ENCODE results near the gene FAT1. TPM values are rescaled to one million over a fixed set of nuclear protein-coding genes. Genes with fewer than 3 reads are reported as not detected.
"Not testable (repeated sequence)": the region's sequence is repeated elsewhere in the genome, so short reads cannot be mapped to it uniquely, and the experiment has no call there.

The FAT1 gene
- total RNA-seq, 2 donors from 2014 or later, result 75.5 to 85.9 TPM

DNA sequence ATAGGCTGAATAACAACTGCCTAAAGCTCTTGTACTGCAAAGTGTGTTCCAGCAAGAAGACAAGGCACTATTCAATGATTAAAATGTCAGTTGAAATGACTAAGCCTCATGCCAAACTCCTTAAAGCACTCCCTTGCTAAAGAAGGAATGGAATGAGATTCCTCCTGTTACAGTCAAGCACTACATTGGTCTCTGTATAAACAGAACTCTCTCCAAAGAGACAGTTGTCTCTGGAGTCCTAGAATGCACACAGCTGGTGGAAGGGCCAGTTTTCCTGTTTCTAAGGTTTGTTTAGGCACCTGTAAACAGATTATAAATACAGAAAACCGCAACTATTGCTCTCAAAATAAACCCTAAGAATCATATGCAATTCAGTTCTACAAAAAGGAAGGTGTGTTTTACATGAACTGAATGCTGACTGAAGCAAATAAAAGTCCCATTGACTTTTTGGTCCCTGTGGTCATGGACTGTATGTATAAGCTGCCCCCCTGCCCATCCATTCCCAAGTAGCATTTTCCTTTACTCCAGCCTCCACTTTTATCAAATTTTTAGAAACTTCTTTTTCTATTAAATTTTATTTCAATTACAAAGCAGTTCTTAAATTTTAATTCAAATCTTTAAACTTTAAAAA, 47.0 kb downstream of the FAT1 start:
- no peak for DNase-seq (ENCODE audit: low spot score)
- intact Hi-C loops (cut with DNase I), result loop anchor here in 1 of 2 donors (10.0 kb wide), 1 partner anchor 48 kb away; the partner anchor contains the start of gene FAT1

DNA sequence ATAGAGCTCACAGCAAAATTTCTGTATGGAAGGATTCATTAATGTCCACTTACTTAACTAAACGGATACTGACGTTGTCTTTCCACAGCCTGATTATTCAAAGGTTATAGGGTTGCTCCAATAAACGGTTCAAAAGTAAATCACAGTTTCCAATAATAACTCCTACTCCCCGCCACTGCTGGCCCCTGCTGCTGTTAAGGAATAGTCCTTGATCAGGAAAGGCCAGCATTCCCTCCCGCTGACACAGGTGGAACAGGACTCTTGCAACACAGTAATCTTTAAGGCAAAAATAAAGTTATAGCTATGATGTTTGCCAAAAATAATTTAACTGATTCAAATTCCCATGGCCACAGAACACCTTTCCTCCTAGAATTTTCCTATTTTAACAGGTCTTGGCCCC, 53.9 kb downstream of the FAT1 start:
- no peak for DNase-seq (ENCODE audit: low spot score)
- intact Hi-C loops (cut with DNase I), result loop anchor here (5.0 to 10.0 kb wide), 3 partner anchors 55 to 688 kb away; partner anchors contain the start of gene FAT1 (in 2 of the 2)

DNA sequence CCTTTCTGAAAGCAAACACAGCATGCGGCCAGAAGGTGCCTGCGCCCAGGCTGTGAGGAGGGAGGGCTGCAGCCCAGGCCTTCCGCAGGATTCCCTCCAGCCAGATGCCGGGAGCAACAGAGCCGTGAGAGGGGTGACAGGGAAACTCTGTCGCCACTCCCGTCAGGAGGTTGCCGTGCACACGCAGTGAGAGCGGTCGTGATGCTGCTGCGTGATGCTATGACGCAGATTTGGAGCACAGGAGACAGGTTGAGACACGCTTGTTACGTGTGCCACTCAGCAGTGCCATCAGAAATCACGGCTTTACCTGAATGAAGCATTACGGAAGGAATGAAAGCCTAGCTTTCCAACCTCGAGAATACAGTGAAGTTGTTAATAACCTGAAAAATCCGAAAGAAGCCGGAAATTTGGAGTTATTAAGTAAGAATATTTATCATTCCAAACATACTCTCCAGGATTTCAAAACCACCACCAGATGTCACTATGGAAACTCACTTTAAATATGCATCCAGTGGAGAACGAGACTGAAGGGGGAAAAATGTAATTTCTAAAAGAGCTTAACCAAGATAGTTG, 54.4 kb downstream of the FAT1 start:
- intact Hi-C loops (cut with DNase I), result loop anchor here (10.0 kb wide), 2 partner anchors 56 to 266 kb away; partner anchors contain the start of gene FAT1 (in 1 of the 2)
- DNase-seq (ENCODE audit: low spot score), result no peak

DNA sequence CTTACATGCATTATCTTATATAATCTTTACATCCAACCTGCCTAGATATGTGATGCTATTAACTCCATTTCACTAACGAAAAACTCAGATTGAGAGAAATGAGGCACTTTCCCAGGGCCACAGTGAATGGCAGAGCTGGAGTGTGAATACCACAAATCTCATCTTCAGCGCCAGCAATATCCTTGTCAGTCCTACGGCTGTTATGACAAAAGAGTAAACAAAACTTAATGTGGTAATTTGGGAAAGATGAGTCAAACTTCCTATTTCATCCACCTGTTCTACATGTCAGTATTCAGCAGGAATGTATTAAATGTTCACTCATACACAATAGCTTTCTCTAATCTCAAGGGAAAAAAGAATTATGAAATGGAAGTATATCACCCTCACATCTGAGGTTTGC, 56.9 kb downstream of the FAT1 start:
- intact Hi-C loops (cut with DNase I), result loop anchor here (10.0 kb wide), 2 partner anchors 58 to 268 kb away; partner anchors contain the start of gene FAT1 (in 1 of the 2)
- no peak for DNase-seq (ENCODE audit: low spot score)

DNA sequence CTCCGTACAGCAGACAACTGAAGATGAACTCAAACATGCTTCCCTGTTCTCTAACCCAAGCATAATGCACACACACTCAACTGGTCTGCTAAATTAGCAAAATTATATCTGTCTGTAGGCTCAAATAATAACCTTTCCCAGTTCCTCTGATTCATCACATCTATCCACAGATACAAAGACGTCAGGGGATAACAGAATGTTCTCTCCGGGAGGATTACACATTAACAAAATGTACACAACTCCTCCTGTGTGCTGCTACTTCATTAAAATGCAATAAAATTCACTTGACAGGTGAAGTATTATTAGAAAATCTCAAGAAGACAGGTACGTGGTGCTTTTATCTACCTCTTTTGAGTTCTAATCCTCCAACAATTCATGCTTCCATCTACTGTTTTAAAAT, 57.4 kb downstream of the FAT1 start:
- intact Hi-C loops (cut with DNase I), result loop anchor here (10.0 kb wide), 2 partner anchors 59 to 269 kb away; partner anchors contain the start of gene FAT1 (in 1 of the 2)
- DNase-seq (ENCODE audit: low spot score), result no peak

DNA sequence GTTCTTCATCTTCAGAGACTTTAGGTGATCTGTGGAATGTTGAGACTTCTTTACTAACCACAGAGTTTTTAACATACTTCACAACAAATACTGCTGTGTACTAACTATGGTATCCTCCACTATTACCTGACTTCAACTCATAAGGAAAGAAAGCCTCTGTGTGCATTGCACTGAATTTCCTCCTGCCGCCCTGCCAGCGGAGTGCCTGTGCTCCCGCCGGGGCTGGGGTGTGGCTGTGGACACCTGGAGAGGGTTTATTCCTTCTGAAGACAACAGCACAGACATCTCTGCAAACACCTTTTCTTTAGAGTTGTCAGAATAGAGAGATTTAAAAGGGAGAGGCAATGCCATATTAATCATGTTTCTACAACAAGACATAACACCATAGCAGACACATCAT, 63.3 kb downstream of the FAT1 start:
- intact Hi-C loops (cut with DNase I), result loop anchor here (10.0 kb wide), 2 partner anchors 64 to 274 kb away; partner anchors contain the start of gene FAT1 (in 1 of the 2)
- DNase-seq (ENCODE audit: low spot score), result no peak

DNA sequence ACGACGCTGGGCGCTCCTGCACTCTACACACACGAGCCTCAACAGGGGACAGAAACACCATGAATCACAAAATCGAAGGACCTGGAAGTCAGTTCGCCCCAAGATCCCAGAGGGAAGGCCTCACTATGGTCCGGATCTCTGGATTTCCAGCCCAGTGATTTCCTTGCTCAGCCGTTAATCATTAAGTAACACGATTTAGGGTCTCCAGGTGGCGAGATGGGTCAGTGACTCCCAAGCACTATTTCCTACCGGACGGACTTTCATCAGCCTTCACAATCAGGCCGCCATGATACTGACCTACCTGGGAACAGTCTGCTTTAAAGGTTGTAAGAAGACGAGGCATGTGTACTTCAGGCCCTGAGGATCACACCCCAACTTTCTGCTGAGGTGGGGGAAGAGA, 63.7 kb downstream of the FAT1 start:
- no peak for DNase-seq (ENCODE audit: low spot score)
- intact Hi-C loops (cut with DNase I), result loop anchor here (5.0 to 10.0 kb wide), 3 partner anchors 65 to 1457 kb away; partner anchors contain the start of gene FAT1 (in 1 of the 2)

DNA sequence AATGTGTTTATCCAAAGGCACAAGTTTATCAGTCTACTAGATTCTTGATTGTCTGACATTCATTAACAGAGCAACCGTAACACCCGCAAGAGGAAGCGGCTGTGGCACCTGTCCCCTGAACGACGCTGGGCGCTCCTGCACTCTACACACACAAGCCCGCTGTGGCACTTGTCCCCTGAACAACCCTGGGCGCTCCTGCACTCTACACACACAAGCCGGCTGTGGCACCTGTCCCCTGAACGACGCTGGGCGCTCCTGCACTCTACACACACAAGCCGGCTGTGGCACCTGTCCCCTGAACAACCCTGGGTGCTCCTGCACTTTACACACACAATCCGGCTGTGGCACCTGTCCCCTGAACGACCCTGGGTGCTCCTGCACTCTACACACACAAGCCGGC, 64.2 kb downstream of the FAT1 start:
- not testable (repeated sequence) for DNase-seq (ENCODE audit: low spot score)

DNA sequence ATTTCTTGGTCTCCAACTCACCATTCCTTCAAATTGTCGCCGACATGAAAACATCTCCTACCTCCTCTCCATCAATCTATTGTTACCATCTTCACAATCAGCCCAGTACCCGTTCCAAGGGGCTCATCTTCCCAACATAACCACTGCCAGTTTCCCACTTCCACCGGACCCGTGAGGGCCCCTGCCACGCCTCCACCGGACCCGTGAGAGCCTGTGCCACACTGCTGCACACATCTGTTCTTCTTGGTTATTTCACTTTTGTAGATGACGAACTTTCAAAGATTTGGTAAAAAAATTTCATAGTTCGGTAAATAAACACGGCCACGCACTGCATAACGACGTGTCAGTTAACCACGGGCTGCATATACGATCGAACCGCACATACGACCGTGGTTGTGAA, 65.0 kb downstream of the FAT1 start:
- DNase-seq (ENCODE audit: low spot score), result no peak
- intact Hi-C loops (cut with DNase I), result loop anchor here in 1 of 2 donors (5.0 kb wide), 1 partner anchor 1459 kb away; no protein-coding TSS in a partner anchor

More for the DNA sequence above, 64.2 kb downstream of the FAT1 start:
- intact Hi-C loops (cut with DNase I), result loop anchor here in 1 of 2 donors (5.0 kb wide), 1 partner anchor 1458 kb away; no protein-coding TSS in a partner anchor

DNA sequence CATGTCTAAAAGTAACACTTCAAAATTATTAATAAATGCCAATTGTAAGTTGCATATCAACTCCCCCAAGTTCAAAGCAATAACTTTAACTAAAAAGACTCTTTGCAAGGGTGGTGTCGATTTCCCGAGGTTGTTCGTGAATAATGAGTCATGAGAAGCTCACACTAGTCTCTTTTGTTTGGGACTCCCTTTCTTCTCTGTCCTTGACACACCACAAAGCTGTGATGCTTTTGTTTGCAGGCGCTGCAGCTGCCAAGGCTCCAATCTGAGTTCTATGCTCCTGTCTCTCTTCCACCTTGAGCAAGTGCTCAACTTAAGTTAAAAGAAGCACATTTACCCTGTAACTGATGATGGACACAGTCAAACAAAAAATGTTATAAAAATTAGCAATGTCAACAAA, 65.9 kb downstream of the FAT1 start:
- intact Hi-C loops (cut with DNase I), result loop anchor here in 1 of 2 donors (5.0 kb wide), 1 partner anchor 1460 kb away; no protein-coding TSS in a partner anchor
- no peak for DNase-seq (ENCODE audit: low spot score)

DNA sequence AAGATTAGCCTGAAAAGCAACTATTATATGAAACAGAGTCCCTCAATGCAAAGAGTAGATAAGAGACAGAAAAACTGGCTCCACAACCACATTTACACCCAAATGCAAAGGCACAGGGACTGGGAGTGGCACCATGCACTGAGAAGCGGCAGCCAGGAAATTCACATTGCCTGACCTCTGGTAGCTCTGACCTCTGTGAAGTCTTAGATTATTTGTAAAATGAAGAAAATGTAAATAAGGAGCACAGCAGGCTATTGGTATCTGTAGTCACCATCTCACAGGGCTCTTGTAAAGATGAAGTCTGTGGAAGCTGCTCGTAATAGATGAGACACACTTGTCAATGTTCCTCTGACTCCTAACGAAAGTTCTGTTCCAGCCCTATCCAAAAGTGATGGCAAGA, 69.7 kb downstream of the FAT1 start:
- no peak for DNase-seq (ENCODE audit: low spot score)
- intact Hi-C loops (cut with DNase I), result no loop called here

DNA sequence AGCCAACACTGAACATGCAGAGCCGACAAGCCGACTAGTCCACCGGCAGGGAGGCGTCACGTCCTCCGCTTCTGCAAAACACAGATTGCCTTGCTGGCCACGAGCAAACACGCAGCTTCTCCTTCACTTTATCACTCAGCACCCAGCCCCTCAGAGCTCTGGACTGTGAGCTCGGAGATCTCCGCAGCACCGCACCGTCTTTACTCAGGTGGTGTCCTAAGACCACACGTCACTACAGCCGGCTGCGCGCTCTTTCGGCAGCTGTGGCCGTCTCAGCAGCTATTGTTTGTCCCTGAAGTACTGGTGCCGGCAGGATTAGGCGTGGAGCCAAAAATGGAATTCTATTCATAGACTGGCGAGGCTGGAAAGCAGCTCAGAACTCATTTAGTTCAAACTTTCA, 72.0 kb downstream of the FAT1 start:
- no peak for DNase-seq (ENCODE audit: low spot score)
- intact Hi-C loops (cut with DNase I), result no loop called here

DNA sequence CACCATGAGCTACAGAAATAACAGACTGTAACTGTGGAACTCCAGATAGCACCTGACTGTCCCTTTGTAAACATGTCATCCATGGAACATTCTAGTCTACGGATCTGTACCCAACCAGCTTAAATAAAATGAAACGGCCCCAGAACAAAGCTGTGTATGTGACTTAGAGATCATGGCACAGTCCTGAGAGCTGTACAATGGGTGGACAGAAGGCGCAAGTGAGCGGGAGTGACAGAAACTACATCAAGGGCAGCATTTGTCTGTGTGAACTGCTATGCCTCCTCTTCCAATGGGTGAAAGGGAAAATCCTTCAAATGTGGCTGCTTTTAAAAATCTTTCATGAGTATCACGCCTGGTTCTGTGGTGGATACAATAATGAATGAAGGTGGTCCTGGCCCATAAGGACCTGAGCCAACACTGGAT, 72.5 kb downstream of the FAT1 start:
- intact Hi-C loops (cut with DNase I), result no loop called here
- DNase-seq (ENCODE audit: low spot score), result no peak

DNA sequence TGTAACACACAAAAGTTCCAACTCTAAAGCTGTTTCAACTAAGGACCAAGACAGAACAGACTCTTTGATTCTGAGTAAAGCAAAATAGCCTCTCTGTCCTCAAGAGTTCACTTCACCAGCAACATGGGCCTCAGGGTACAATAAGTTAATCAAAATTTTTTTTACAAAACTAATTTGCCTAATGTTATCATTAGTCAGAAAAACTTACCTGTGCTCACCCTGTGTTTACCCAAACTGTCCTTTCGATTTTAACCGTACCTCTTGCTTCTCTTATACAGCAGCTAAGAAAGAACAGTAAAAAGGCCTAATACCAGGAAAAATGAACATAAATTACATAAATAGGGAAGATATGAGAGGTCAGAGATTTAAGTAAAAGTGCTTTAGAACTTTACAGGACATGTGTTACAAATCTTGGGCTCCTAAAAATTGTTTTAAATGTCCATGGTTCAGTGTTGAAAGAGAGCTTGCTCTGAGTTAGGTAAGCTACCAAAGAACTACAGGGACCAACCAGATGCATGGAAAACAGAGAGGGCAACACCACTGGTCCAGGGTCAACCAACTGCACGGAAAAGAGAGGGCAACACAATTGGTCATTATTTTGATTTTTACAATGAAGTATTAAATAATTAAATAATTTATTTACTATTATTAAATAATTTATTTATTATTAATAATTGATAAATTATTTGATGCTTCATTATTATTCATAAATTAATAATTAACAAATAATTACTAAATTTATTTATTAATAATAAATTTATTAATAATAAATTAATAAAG, 73.1 kb downstream of the FAT1 start:
- intact Hi-C loops (cut with DNase I), result no loop called here

DNA sequence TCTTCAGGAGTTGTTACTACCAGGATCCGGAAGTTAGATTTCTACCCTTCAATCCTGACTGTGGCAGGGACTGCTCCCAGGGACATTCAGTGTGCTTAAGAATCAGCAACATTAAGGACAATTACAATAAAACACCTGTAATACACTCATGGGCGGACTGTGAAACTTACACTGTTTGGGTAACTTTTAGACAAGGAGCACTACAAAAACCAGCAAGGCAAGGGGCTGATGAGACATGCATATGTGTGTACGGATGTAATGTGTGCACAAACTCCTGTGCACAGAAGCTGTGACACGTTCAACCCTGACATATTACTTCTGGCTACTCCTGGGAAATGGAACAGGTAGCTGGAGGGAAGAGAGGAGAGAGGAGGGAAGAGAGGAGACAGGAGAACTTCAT, 75.8 kb downstream of the FAT1 start:
- no peak for DNase-seq (ENCODE audit: low spot score)
- intact Hi-C loops (cut with DNase I), result no loop called here

More for the DNA sequence above, 73.1 kb downstream of the FAT1 start:
- DNase-seq (ENCODE audit: low spot score), result no peak

DNA sequence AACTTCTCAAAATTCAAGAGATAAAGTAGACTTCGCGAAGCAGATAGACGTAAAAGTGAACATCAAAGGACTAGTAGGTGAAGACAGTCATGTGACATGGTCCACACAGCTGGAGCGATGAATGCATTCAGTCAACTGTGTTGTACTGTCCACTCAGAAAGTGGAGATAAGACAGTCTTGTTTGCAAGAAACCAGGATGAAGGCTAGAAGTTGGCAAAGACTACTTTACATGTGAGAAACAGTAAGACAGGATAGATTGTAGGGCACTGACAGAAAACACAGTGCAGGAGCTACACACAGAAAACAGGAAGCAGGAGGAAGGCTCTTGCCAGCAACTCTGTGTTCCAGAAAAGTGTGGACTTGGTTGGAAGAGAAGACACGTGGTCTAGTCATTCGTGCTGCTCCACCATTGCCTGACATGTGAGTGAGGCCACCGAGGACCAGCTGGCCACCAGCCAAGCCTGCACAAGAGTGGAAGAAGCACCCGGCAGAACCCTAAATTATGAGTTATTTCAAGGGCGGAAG, 78.9 kb downstream of the FAT1 start:
- intact Hi-C loops (cut with DNase I), result no loop called here
- DNase-seq (ENCODE audit: low spot score), result no peak

DNA sequence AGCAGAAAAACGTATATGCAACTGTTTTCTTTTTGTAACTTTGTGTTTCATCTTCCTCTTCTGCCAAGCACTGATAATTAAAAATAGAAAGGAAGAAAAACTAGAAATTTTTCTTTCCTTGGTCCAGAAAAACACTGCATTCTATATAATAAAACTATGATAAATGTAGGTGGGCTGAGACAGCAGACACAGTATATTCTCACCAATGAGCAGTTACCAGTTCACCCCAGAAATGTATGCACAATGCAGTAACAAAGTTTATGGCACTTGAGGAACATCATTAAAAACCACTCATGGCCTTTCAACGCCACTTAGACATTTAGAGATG, 79.4 kb downstream of the FAT1 start:
- intact Hi-C loops (cut with DNase I), result no loop called here
- DNase-seq (ENCODE audit: low spot score), result no peak

DNA sequence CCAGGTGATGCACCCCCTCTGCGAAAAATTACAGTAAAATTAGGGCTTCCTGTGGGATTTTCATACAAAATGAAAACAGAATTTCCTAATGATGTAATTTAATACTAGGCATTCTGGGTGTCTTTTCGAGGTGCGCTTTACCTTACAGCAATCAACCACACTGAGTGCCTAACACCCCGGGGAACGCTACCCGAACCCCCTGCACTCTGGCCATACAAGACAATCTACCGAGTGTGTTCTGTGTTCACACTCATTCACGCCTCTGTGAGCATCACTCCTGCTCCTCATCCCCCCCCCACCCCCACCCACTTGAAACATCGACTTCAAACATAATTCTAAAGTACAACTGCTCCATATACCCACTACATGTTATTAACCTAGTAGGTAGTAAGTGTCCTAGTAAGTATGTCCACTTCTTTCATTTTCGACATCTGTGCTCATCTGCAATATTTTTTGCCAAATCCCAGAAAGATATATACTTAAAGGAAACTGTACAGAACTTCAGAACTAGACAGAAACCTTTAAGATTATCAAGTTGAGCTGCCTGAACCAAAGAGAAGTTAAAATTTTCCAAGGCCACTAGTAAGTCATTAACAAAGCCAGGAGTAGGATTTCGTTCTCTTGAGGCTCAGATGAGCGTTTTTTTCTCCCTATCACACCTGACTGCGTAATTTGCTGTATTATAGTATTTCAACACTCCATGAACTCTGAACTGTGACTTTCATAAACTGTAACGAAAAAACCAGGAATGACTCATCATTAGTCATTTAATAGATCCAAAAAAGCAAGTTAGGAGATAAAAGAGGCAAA, 80.0 kb downstream of the FAT1 start:
- DNase-seq (ENCODE audit: low spot score), result no peak
- intact Hi-C loops (cut with DNase I), result no loop called here

DNA sequence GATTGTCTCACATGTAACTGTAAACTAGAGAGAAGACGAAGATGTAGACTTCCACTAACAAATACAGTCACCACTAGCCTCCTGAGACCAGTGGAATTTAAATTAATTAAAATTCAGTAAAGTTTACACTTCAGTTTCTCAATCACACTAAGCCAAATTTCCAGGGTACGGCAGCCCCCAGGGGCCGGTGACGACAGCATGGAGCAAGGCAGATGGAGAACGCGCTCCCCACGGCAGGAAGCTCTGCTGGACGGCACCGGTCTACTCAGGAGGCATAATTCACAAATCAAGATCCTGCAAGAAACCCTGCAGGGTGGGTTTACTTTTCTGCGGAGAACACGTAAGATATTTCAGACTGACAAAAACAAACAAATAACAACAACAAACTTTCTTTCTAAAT, 80.7 kb downstream of the FAT1 start:
- no peak for DNase-seq (ENCODE audit: low spot score)
- intact Hi-C loops (cut with DNase I), result no loop called here
